GM18907 (cell line): ENCODE results near the gene CD22.

Experiments
- ATAC-seq: cut with Tn5 transposase; IDR thresholded peaks from one replicate; pipeline ENCODE4 v1.9.1; 2021; ENCODE audit warnings: mild to moderate bottlenecking, moderate library complexity; ENCODE audit not compliant: unreplicated experiment

CD22 gene

GRCh38 chr19:35341006-35341405 lies 12.0 kb downstream of the CD22 start:
- ATAC-seq = no peak

- ATAC-seq = no peak
Measured at GRCh38 chr19:35341565-35342225, 12.7 kb downstream of the CD22 start.

GRCh38 chr19:35342430-35342829 lies 13.4 kb downstream of the CD22 start:
- no peak for ATAC-seq

- ATAC-seq = no peak
Measured at GRCh38 chr19:35344511-35345031, 15.6 kb downstream of the CD22 start.

GRCh38 chr19:35345671-35346111 lies 16.7 kb downstream of the CD22 start:
- ATAC-seq = no peak

- peak; percentile 31 for ATAC-seq
Measured at GRCh38 chr19:35346193-35347052, 17.4 kb downstream of the CD22 start.

GRCh38 chr19:35347171-35347929 lies 18.4 kb downstream of the CD22 start, which contains the start of gene FFAR1:
Gene FFAR1, plus strand, starts transcription at chr19:35347902. Its CDS starts 3,650 bp downstream, at chr19:35351552.
- ATAC-seq = peak; percentile 56

- ATAC-seq = no peak
Measured at GRCh38 chr19:35347930-35348298, 18.9 kb downstream of the CD22 start.

- ATAC-seq = no peak
Measured at GRCh38 chr19:35348911-35349611, 20.1 kb downstream of the CD22 start.

- ATAC-seq = no peak
Measured at GRCh38 chr19:35349614-35350521, 20.9 kb downstream of the CD22 start.

GRCh38 chr19:35350591-35350990 lies 21.6 kb downstream of the CD22 start:
- ATAC-seq = no peak

- no peak for ATAC-seq
Measured at GRCh38 chr19:35351411-35352176, 22.6 kb downstream of the CD22 start.

GRCh38 chr19:35352177-35352447 lies 23.1 kb downstream of the CD22 start:
- ATAC-seq = no peak

- peak; percentile 44 for ATAC-seq
Measured at GRCh38 chr19:35352448-35353304, 23.7 kb downstream of the CD22 start.

- ATAC-seq = no peak
Measured at GRCh38 chr19:35353635-35354034, 24.6 kb downstream of the CD22 start.

- ATAC-seq = no peak
Measured at GRCh38 chr19:35354898-35355297, 25.9 kb downstream of the CD22 start.

- no peak for ATAC-seq
Measured at GRCh38 chr19:35355791-35356460, 26.9 kb downstream of the CD22 start.
